ENCODE measurements around the gene BRD4. TPM values are rescaled to one million over a fixed set of nuclear protein-coding genes. Genes with fewer than 3 reads are reported as not detected.

Gene BRD4
- polyA plus RNA-seq, 1 donor (not counting 4 experiments of a cell fraction or from before 2014, with no cell fraction given): 5.5 TPM

DNA sequence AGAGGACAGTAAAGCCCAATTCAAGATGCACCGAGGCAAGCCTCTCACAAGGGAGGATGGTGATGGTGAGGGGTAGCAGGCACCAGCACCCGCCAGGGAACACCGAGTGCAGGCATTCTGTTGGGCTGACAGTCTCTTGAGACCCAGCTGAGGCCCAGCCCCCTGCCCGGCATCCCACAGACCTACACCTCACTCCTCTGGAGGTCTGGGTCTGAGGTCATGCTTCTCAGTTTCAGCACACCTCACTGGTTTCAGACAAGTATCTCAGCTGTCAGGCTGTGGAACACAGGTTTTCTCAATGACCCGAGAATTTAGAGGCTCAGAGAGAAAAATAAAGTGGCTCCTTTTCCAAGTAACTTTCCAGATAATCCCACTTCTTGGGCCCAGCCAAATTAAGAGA, 72.4 kb downstream of the BRD4 start:
- FAIRE-seq (no peak), DNase-seq (ENCODE audit: low read depth, low spot score) (no peak)
- no peaks in the 10 kb centered on the region for H3K9me3 ChIP-seq (ENCODE audit: control insufficient read depth, low read depth, low read length)
- no peaks in the 10 kb centered on the region for H3K27me3 ChIP-seq (ENCODE audit: control insufficient read depth, extremely low read depth, insufficient read depth, low read length)
- no peaks in the 10 kb centered on the region for H3K9me1 ChIP-seq (ENCODE audit: control insufficient read depth, extremely low read depth, insufficient read depth, low read length)
- dilution Hi-C loops (cut with MboI; ENCODE audit: extremely low pct_ligation_motif_present, low sequenced_read_pairs): no loop called here
- H2AFZ ChIP-seq (ENCODE audit: control insufficient read depth, low read length): no peak overlapping the region
- H3K27ac ChIP-seq (ENCODE audit: control insufficient read depth, insufficient read depth, low read length): no peak overlapping the region
- no peak for TF ChIP-seq EZH2 (IDR thresholded peaks at IDR 0.05; ENCODE audit: low read length)
- TF ChIP-seq, protein P1, sequence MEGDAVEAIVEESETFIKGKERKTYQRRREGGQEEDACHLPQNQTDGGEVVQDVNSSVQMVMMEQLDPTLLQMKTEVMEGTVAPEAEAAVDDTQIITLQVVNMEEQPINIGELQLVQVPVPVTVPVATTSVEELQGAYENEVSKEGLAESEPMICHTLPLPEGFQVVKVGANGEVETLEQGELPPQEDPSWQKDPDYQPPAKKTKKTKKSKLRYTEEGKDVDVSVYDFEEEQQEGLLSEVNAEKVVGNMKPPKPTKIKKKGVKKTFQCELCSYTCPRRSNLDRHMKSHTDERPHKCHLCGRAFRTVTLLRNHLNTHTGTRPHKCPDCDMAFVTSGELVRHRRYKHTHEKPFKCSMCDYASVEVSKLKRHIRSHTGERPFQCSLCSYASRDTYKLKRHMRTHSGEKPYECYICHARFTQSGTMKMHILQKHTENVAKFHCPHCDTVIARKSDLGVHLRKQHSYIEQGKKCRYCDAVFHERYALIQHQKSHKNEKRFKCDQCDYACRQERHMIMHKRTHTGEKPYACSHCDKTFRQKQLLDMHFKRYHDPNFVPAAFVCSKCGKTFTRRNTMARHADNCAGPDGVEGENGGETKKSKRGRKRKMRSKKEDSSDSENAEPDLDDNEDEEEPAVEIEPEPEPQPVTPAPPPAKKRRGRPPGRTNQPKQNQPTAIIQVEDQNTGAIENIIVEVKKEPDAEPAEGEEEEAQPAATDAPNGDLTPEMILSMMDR (optimal IDR thresholded peaks at IDR 0.05 in 1 of 3, IDR thresholded peaks at IDR 0.05 in 1 of 3, conservative IDR thresholded peaks at IDR 0.05 in 1 of 3; ENCODE audit: extremely low read depth in 1 of 3, insufficient read depth in 2 of 3, low read length in 3 of 3): no peak
- no peak overlapping the region for H3K9ac ChIP-seq (ENCODE audit: control insufficient read depth, extremely low read depth, insufficient read depth, low read length)
- peaks cover 70 to 85% of the 10 kb centered on the region in 2 experiments for H3K36me3 ChIP-seq (ENCODE audit: control insufficient read depth in 2 of 2, extremely low read depth in 1 of 2, insufficient read depth in 2 of 2, low read length in 2 of 2)
- peaks cover 35% of the 10 kb centered on the region for H3K79me2 ChIP-seq (ENCODE audit: control insufficient read depth, insufficient read depth, low read length)
- H3K4me1 ChIP-seq (ENCODE audit: control insufficient read depth, extremely low read depth, insufficient read depth, low read length): no peaks in the 10 kb centered on the region
- H3K4me3 ChIP-seq (ENCODE audit: control insufficient read depth in 2 of 3, extremely low read depth in 1 of 3, insufficient read depth in 2 of 3, low read depth in 1 of 3, low read length in 3 of 3): no peak overlapping the region
- peaks cover 10% of the 10 kb centered on the region for H4K20me1 ChIP-seq (ENCODE audit: control insufficient read depth, extremely low read depth, insufficient read depth, low read length)
- no peak overlapping the region for H3K4me2 ChIP-seq (ENCODE audit: control insufficient read depth, extremely low read depth, insufficient read depth, low read depth, low read length)

DNA sequence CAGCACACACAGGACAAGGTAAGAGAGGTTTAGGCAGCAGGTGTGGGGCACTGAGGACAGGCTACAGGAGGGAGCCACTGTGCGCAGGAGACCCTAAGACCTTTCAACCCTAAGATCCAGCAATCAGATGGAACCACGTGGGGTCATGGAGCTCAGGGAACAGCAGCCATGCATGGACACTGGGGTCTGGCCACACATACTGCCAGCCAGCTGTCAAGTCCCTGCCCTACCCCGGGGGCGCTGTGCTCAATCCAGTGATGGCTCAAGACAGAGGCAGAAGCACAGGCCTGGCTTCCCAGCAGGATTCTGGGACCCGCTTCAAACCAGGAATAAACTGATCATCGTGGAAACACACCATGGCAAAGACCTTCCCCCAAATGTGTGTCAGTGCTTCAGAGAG, 74.6 kb downstream of the BRD4 start:
- Histone ChIP-seq H3K9me3 (ENCODE audit: control insufficient read depth, low read depth, low read length) (no peaks in the 10 kb centered on the region), H3K79me2 (ENCODE audit: control insufficient read depth, insufficient read depth, low read length) (peaks cover 29% of the 10 kb centered on the region), H3K27ac (ENCODE audit: control insufficient read depth, insufficient read depth, low read length) (no peak overlapping the region), H4K20me1 (ENCODE audit: control insufficient read depth, extremely low read depth, insufficient read depth, low read length) (peaks cover 3% of the 10 kb centered on the region), H3K36me3 (ENCODE audit: control insufficient read depth in 2 of 2, extremely low read depth in 1 of 2, insufficient read depth in 2 of 2, low read length in 2 of 2) (peaks cover 68 to 85% of the 10 kb centered on the region in 2 experiments), H3K4me2 (ENCODE audit: control insufficient read depth, extremely low read depth, insufficient read depth, low read depth, low read length) (no peak overlapping the region), H3K9ac (ENCODE audit: control insufficient read depth, extremely low read depth, insufficient read depth, low read length) (no peak overlapping the region), H3K4me1 (ENCODE audit: control insufficient read depth, extremely low read depth, insufficient read depth, low read length) (no peaks in the 10 kb centered on the region), H2AFZ (ENCODE audit: control insufficient read depth, low read length) (no peak overlapping the region), H3K4me3 (ENCODE audit: control insufficient read depth in 2 of 3, extremely low read depth in 1 of 3, insufficient read depth in 2 of 3, low read depth in 1 of 3, low read length in 3 of 3) (no peak overlapping the region), H3K27me3 (ENCODE audit: control insufficient read depth, extremely low read depth, insufficient read depth, low read length) (no peaks in the 10 kb centered on the region), H3K9me1 (ENCODE audit: control insufficient read depth, extremely low read depth, insufficient read depth, low read length) (no peaks in the 10 kb centered on the region)
- FAIRE-seq (no peak), DNase-seq (ENCODE audit: low read depth, low spot score) (no peak)
- dilution Hi-C loops (cut with MboI; ENCODE audit: extremely low pct_ligation_motif_present, low sequenced_read_pairs): no loop called here
- TF ChIP-seq, protein P1 (optimal IDR thresholded peaks at IDR 0.05 in 1 of 3, IDR thresholded peaks at IDR 0.05 in 1 of 3, conservative IDR thresholded peaks at IDR 0.05 in 1 of 3; ENCODE audit: extremely low read depth in 1 of 3, insufficient read depth in 2 of 3, low read length in 3 of 3): no peak
- no peak for TF ChIP-seq EZH2 (IDR thresholded peaks at IDR 0.05; ENCODE audit: low read length)
